ENCODE measurements around the gene TNNI2.

- TF ChIP-seq TEAD4 (IDR thresholded peaks at IDR 0.05) (no peak), TAF1 (IDR thresholded peaks at IDR 0.05; ENCODE audit: low read depth) (no peak), NFIC (IDR thresholded peaks at IDR 0.05) (no peak), TCF12 (IDR thresholded peaks at IDR 0.05; ENCODE audit: low read depth) (no peak), EGR1 (IDR thresholded peaks at IDR 0.05) (no peak), CREB1 (IDR thresholded peaks at IDR 0.05; ENCODE audit: low read depth) (no peak)
- TF ChIP-seq, protein P1, sequence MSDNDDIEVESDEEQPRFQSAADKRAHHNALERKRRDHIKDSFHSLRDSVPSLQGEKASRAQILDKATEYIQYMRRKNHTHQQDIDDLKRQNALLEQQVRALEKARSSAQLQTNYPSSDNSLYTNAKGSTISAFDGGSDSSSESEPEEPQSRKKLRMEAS (IDR thresholded peaks at IDR 0.05), result no peak
- TF ChIP-seq, protein P2, sequence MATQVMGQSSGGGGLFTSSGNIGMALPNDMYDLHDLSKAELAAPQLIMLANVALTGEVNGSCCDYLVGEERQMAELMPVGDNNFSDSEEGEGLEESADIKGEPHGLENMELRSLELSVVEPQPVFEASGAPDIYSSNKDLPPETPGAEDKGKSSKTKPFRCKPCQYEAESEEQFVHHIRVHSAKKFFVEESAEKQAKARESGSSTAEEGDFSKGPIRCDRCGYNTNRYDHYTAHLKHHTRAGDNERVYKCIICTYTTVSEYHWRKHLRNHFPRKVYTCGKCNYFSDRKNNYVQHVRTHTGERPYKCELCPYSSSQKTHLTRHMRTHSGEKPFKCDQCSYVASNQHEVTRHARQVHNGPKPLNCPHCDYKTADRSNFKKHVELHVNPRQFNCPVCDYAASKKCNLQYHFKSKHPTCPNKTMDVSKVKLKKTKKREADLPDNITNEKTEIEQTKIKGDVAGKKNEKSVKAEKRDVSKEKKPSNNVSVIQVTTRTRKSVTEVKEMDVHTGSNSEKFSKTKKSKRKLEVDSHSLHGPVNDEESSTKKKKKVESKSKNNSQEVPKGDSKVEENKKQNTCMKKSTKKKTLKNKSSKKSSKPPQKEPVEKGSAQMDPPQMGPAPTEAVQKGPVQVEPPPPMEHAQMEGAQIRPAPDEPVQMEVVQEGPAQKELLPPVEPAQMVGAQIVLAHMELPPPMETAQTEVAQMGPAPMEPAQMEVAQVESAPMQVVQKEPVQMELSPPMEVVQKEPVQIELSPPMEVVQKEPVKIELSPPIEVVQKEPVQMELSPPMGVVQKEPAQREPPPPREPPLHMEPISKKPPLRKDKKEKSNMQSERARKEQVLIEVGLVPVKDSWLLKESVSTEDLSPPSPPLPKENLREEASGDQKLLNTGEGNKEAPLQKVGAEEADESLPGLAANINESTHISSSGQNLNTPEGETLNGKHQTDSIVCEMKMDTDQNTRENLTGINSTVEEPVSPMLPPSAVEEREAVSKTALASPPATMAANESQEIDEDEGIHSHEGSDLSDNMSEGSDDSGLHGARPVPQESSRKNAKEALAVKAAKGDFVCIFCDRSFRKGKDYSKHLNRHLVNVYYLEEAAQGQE (IDR thresholded peaks at IDR 0.05; ENCODE audit: low read depth), result no peak
Measured at GRCh38 chr11:1883346-1884302, 44.8 kb downstream of the TNNI2 start.
